Muscle of leg (tissue), 9 donors: ENCODE measurements around the gene MICA. TPM values are rescaled to one million over a fixed set of nuclear protein-coding genes. Genes with fewer than 3 reads are reported as not detected.

Source experiments
- polyA plus RNA-seq, 8 donors: library from polyadenylated mRNA; unstranded; fragments of 120-200 nt; gene quantifications; one replicate each; pipeline versions ENCODE4 v1.2.1 to v1.2.3, GENCODE V29; 2013; ENCODE audit warnings: inconsistent platforms in 1 of 8, low replicate concordance in 1 of 8; ENCODE audit not compliant: insufficient read length in 8 of 8, insufficient read depth in 1 of 8
- total RNA-seq: library from RNA; stranded (reverse); fragments of 120-200 nt; gene quantifications from one replicate; pipeline ENCODE4 v1.2.4, GENCODE V29; 2013

MICA gene
- total and polyA plus RNA-seq, 9 donors = 4.2 to 13.0 (median 6.9) TPM

Other genes with a start within 250 kb of the MICA start
- 16.4 TPM for gene CCHCR1, start 245.8 kb upstream of the MICA start, total RNA-seq
- gene CCHCR1, start 245.8 kb upstream of the MICA start, polyA plus RNA-seq = 10 to 100 TPM; 15.1 to 21.2 (median 17.6) TPM
- gene TCF19, start 245.0 kb upstream of the MICA start, total RNA-seq = 11.3 TPM
- 10 to 100 TPM in 7 of 8 donors, 1 to 10 TPM in 1; 9.3 to 18.4 (median 13.5) TPM for gene TCF19, start 245.0 kb upstream of the MICA start, polyA plus RNA-seq
- 0.13 TPM for gene POU5F1, start 232.9 kb upstream of the MICA start, total RNA-seq
- 1 to 10 TPM in 1 of 8 donors, under 1 TPM in 7; 0.29 to 1.3 (median 0.45) TPM for gene POU5F1, start 232.9 kb upstream of the MICA start, polyA plus RNA-seq
- gene HLA-C, start 131.5 kb upstream of the MICA start, total RNA-seq = 26.0 TPM
- 10 to 100 TPM; 34.5 to 71.6 (median 53.0) TPM for gene HLA-C, start 131.5 kb upstream of the MICA start, polyA plus RNA-seq
- gene HLA-B, start 46.4 kb upstream of the MICA start, total RNA-seq = 139 TPM
- 100 to 1,000 TPM in 7 of 8 donors, 10 to 100 TPM in 1; 93.4 to 266 (median 132) TPM for gene HLA-B, start 46.4 kb upstream of the MICA start, polyA plus RNA-seq
- gene MICB, start 94.5 kb downstream of the MICA start, total RNA-seq = 0.75 TPM
- 1 to 10 TPM in 4 of 8 donors, under 1 TPM in 4; 0.39 to 1.4 (median 1.0) TPM for gene MICB, start 94.5 kb downstream of the MICA start, polyA plus RNA-seq
- not detected for gene MCCD1, start 125.4 kb downstream of the MICA start, total RNA-seq
- gene MCCD1, start 125.4 kb downstream of the MICA start, polyA plus RNA-seq = not detected
- 354 TPM for gene DDX39B, start 138.4 kb downstream of the MICA start, total RNA-seq
- gene DDX39B, start 138.4 kb downstream of the MICA start, polyA plus RNA-seq = 100 to 1,000 TPM; 311 to 433 (median 373) TPM
- 1.4 TPM for gene ATP6V1G2, start 143.0 kb downstream of the MICA start, total RNA-seq
- gene ATP6V1G2, start 143.0 kb downstream of the MICA start, polyA plus RNA-seq = 1 to 10 TPM; 2.1 to 5.6 (median 4.6) TPM
- gene NFKBIL1, start 144.0 kb downstream of the MICA start, total RNA-seq = 19.1 TPM
- gene NFKBIL1, start 144.0 kb downstream of the MICA start, polyA plus RNA-seq = 10 to 100 TPM; 16.3 to 20.6 (median 17.2) TPM
- 0.04 TPM for gene LTA, start 168.7 kb downstream of the MICA start, total RNA-seq
- under 1 TPM in 5 of 8 donors, not detected in 3; 0.12 to 0.26 (median 0.19) TPM for gene LTA, start 168.7 kb downstream of the MICA start, polyA plus RNA-seq
- gene TNF, start 172.0 kb downstream of the MICA start, total RNA-seq = 0.22 TPM
- under 1 TPM in 6 of 8 donors, not detected in 2; 0.08 to 0.80 (median 0.25) TPM for gene TNF, start 172.0 kb downstream of the MICA start, polyA plus RNA-seq
- 0.58 TPM for gene LTB, start 178.8 kb downstream of the MICA start, total RNA-seq
- 1 to 10 TPM; 1.1 to 2.9 (median 2.3) TPM for gene LTB, start 178.8 kb downstream of the MICA start, polyA plus RNA-seq
- 9.0 TPM for gene LST1, start 182.7 kb downstream of the MICA start, total RNA-seq
- gene LST1, start 182.7 kb downstream of the MICA start, polyA plus RNA-seq = 1 to 10 TPM; 5.0 to 7.7 (median 6.8) TPM
- gene NCR3, start 189.4 kb downstream of the MICA start, total RNA-seq = not detected
- gene NCR3, start 189.4 kb downstream of the MICA start, polyA plus RNA-seq = under 1 TPM in 1 of 8 donors, not detected in 7; 0.14 TPM
- 29.2 TPM for gene AIF1, start 211.6 kb downstream of the MICA start, total RNA-seq
- gene AIF1, start 211.6 kb downstream of the MICA start, polyA plus RNA-seq = 10 to 100 TPM; 18.7 to 29.5 (median 21.1) TPM
- 51.3 TPM for gene PRRC2A, start 217.1 kb downstream of the MICA start, total RNA-seq
- gene PRRC2A, start 217.1 kb downstream of the MICA start, polyA plus RNA-seq = 100 to 1,000 TPM; 124 to 175 (median 153) TPM
- 150 TPM for gene BAG6, start 249.1 kb downstream of the MICA start, total RNA-seq
- gene BAG6, start 249.1 kb downstream of the MICA start, polyA plus RNA-seq = 100 to 1,000 TPM; 170 to 229 (median 214) TPM